ENCODE results near the gene RBM8A. TPM values are rescaled to one million over a fixed set of nuclear protein-coding genes. Genes with fewer than 3 reads are reported as not detected.

RBM8A gene
- total RNA-seq, 1 donor: 54.3 TPM

GRCh38 chr1:145897969-145898368 lies 29.3 kb downstream of the RBM8A start:
- no peaks in the 10 kb centered on the region for H3K9me3 ChIP-seq (ENCODE audit: low read depth, low read length)

GRCh38 chr1:145895471-145895870 lies 31.8 kb downstream of the RBM8A start:
- no peak overlapping the region for H3K4me2 ChIP-seq (ENCODE audit: insufficient read depth, low read length)

More at GRCh38 chr1:145897969-145898368, 29.3 kb downstream of the RBM8A start:
- H3K4me1 ChIP-seq (ENCODE audit: insufficient read depth, low read length): peaks cover 5% of the 10 kb centered on the region
- peaks cover 33% of the 10 kb centered on the region for H3K36me3 ChIP-seq (ENCODE audit: insufficient read depth, low read length)
- no peak overlapping the region for H3K4me2 ChIP-seq (ENCODE audit: insufficient read depth, low read length)
- no peak overlapping the region for H2AFZ ChIP-seq (ENCODE audit: low read length)
- H3K27ac ChIP-seq (ENCODE audit: low read depth, low read length): no peak overlapping the region
- no peak for DNase-seq (ENCODE audit: insufficient read length, low spot score, missing footprints)
- no peaks in the 10 kb centered on the region for H3K27me3 ChIP-seq (ENCODE audit: insufficient read depth, low read length)
- no peak overlapping the region for H3K4me3 ChIP-seq (ENCODE audit: insufficient read depth, low read length)
- no peaks in the 10 kb centered on the region for H3K79me2 ChIP-seq (ENCODE audit: insufficient read depth, low read length)
- TF ChIP-seq CTCF (IDR thresholded peaks at IDR 0.05; ENCODE audit: extremely low read depth, low read depth, low read length): no peak
- no peaks in the 10 kb centered on the region for H4K20me1 ChIP-seq (ENCODE audit: insufficient read depth, low read length)

GRCh38 chr1:145893306-145894055 lies 33.8 kb downstream of the RBM8A start:
- Histone ChIP-seq H3K27ac (ENCODE audit: low read depth, low read length) (peak overlapping the region; percentile 93), H3K79me2 (ENCODE audit: insufficient read depth, low read length) (no peaks in the 10 kb centered on the region), H3K4me2 (ENCODE audit: insufficient read depth, low read length) (peak overlapping the region; percentile 85), H2AFZ (ENCODE audit: low read length) (no peak overlapping the region), H3K36me3 (ENCODE audit: insufficient read depth, low read length) (peaks cover 10% of the 10 kb centered on the region), H3K9me3 (ENCODE audit: low read depth, low read length) (no peaks in the 10 kb centered on the region), H4K20me1 (ENCODE audit: insufficient read depth, low read length) (no peaks in the 10 kb centered on the region), H3K4me1 (ENCODE audit: insufficient read depth, low read length) (peaks cover 28% of the 10 kb centered on the region), H3K27me3 (ENCODE audit: insufficient read depth, low read length) (no peaks in the 10 kb centered on the region), H3K4me3 (ENCODE audit: insufficient read depth, low read length) (no peak overlapping the region)
- TF ChIP-seq CTCF (IDR thresholded peaks at IDR 0.05; ENCODE audit: extremely low read depth, low read depth, low read length): no peak
- DNase-seq (ENCODE audit: insufficient read length, low spot score, missing footprints): no peak

More at GRCh38 chr1:145895471-145895870, 31.8 kb downstream of the RBM8A start:
- Histone ChIP-seq H3K4me3 (ENCODE audit: insufficient read depth, low read length) (no peak overlapping the region), H3K27ac (ENCODE audit: low read depth, low read length) (no peak overlapping the region), H2AFZ (ENCODE audit: low read length) (no peak overlapping the region), H3K36me3 (ENCODE audit: insufficient read depth, low read length) (peaks cover 25% of the 10 kb centered on the region), H3K4me1 (ENCODE audit: insufficient read depth, low read length) (peaks cover 28% of the 10 kb centered on the region), H3K79me2 (ENCODE audit: insufficient read depth, low read length) (no peaks in the 10 kb centered on the region), H3K9me3 (ENCODE audit: low read depth, low read length) (no peaks in the 10 kb centered on the region), H4K20me1 (ENCODE audit: insufficient read depth, low read length) (no peaks in the 10 kb centered on the region), H3K27me3 (ENCODE audit: insufficient read depth, low read length) (no peaks in the 10 kb centered on the region)
- TF ChIP-seq CTCF (IDR thresholded peaks at IDR 0.05; ENCODE audit: extremely low read depth, low read depth, low read length): no peak
- DNase-seq (ENCODE audit: insufficient read length, low spot score, missing footprints): no peak

- H2AFZ ChIP-seq (ENCODE audit: low read length): peak overlapping the region; percentile 64
- DNase-seq (ENCODE audit: insufficient read length, low spot score, missing footprints): peak; percentile 86
Observed at GRCh38 chr1:145892486-145893087, 34.7 kb downstream of the RBM8A start.

More at GRCh38 chr1:145892486-145893087, 34.7 kb downstream of the RBM8A start:
- Histone ChIP-seq H3K4me1 (ENCODE audit: insufficient read depth, low read length) (peaks cover 28% of the 10 kb centered on the region), H4K20me1 (ENCODE audit: insufficient read depth, low read length) (no peaks in the 10 kb centered on the region), H3K4me3 (ENCODE audit: insufficient read depth, low read length) (peak overlapping the region; percentile 46), H3K9me3 (ENCODE audit: low read depth, low read length) (no peaks in the 10 kb centered on the region), H3K36me3 (ENCODE audit: insufficient read depth, low read length) (peaks cover 6% of the 10 kb centered on the region), H3K27ac (ENCODE audit: low read depth, low read length) (peak overlapping the region; percentile 93), H3K27me3 (ENCODE audit: insufficient read depth, low read length) (no peaks in the 10 kb centered on the region), H3K79me2 (ENCODE audit: insufficient read depth, low read length) (no peaks in the 10 kb centered on the region), H3K4me2 (ENCODE audit: insufficient read depth, low read length) (peak overlapping the region; percentile 85)
- no peak for TF ChIP-seq CTCF (IDR thresholded peaks at IDR 0.05; ENCODE audit: extremely low read depth, low read depth, low read length)

Data from osteoblast (primary cell).